Eye (tissue), 1 donor: ENCODE measurements around the gene VN1R5.
A peak's percentile ranks its signal among the peaks of the same experiment; 100 is the strongest.
"Not testable (repeated sequence)": the region's sequence is repeated elsewhere in the genome, so short reads cannot be mapped to it uniquely, and the experiment has no call there.

Experiments used
- DNase-seq: peaks from one replicate; pipeline ENCODE4 v3.0.0-alpha.2; 2015

VN1R5 gene

GRCh38 chr1:247255772-247256171 lies at the start of gene VN1R5:
TSS of gene VN1R5 (plus strand) at chr1:247256072.
- not testable (repeated sequence) for DNase-seq

- peak; percentile 23 for DNase-seq
These were observed 46.5 kb upstream of the VN1R5 start for GRCh38 chr1:247209396-247209795.

GRCh38 chr1:247210062-247210375 lies 45.9 kb upstream of the VN1R5 start:
- no peak for DNase-seq

- peak; percentile 98 for DNase-seq
These were observed 45.3 kb upstream of the VN1R5 start for GRCh38 chr1:247210376-247211117.

- no peak for DNase-seq
These were observed 44.5 kb upstream of the VN1R5 start for GRCh38 chr1:247211339-247211738.

GRCh38 chr1:247212012-247212411 lies 43.9 kb upstream of the VN1R5 start:
- no peak for DNase-seq

- no peak for DNase-seq
These were observed 43.0 kb upstream of the VN1R5 start for GRCh38 chr1:247212627-247213617.

- no peak for DNase-seq
These were observed 39.6 kb upstream of the VN1R5 start for GRCh38 chr1:247216261-247216660.

GRCh38 chr1:247218121-247218651 lies 37.7 kb upstream of the VN1R5 start:
- no peak for DNase-seq

- not testable (repeated sequence) for DNase-seq
These were observed 35.6 kb upstream of the VN1R5 start for GRCh38 chr1:247220280-247220679.

GRCh38 chr1:247222840-247223239 lies 33.0 kb upstream of the VN1R5 start:
- no peak for DNase-seq

- DNase-seq: no peak
These were observed 31.1 kb upstream of the VN1R5 start for GRCh38 chr1:247224822-247225221.

GRCh38 chr1:247228133-247228532 lies 27.7 kb upstream of the VN1R5 start:
- DNase-seq: no peak

GRCh38 chr1:247241691-247242090 lies 14.2 kb upstream of the VN1R5 start:
- no peak for DNase-seq

- peak; percentile 1 for DNase-seq
These were observed 12.2 kb upstream of the VN1R5 start for GRCh38 chr1:247243524-247244137.

- DNase-seq: no peak
These were observed 9.4 kb upstream of the VN1R5 start for GRCh38 chr1:247246325-247247115.

GRCh38 chr1:247247568-247247967 lies 8.3 kb upstream of the VN1R5 start:
- DNase-seq: no peak

GRCh38 chr1:247266053-247266452 lies 10.2 kb downstream of the VN1R5 start:
- no peak for DNase-seq

- no peak for DNase-seq
These were observed 12.6 kb downstream of the VN1R5 start for GRCh38 chr1:247268390-247269045.

GRCh38 chr1:247269133-247269532 lies 13.3 kb downstream of the VN1R5 start:
- DNase-seq: no peak

GRCh38 chr1:247270003-247270402 lies 14.1 kb downstream of the VN1R5 start:
- no peak for DNase-seq

- no peak for DNase-seq
These were observed 17.1 kb downstream of the VN1R5 start for GRCh38 chr1:247273013-247273412.
